Transverse colon (tissue), 4 donors: Measurements from ENCODE around the gene VAT1.

Source experiments
- CTCF ChIP-seq, 5 experiments: fragments of 200-600 bp in 3 of 5; fragments of 450-650 bp in 2 of 5; sonication (generic) in 3 of 5; IDR thresholded peaks; 1 replicate in 2 of 5; 2 replicates in 3 of 5; pipeline ENCODE4 v1.5.1; 2016 to 2017; ENCODE audit warnings: antibody characterized with exemption in 5 of 5, inconsistent platforms in 3 of 5, mild to moderate bottlenecking in 2 of 5, moderate library complexity in 1 of 5
- EP300 ChIP-seq: sonication (generic); formaldehyde crosslinking; IDR thresholded peaks from one replicate; pipeline ENCODE4 v1.6.1; 2017; ENCODE audit warnings: antibody characterized with exemption, low read depth
- POLR2A ChIP-seq: fragments of 450-650 bp; IDR thresholded peaks from one replicate; pipeline ENCODE4 v1.6.1; 2016; ENCODE audit warnings: antibody characterized with exemption, mild to moderate bottlenecking, moderate library complexity
- POLR2AphosphoS5 ChIP-seq, 3 donors: sonication (generic); formaldehyde crosslinking; IDR thresholded peaks; one replicate each; pipeline ENCODE4 v1.6.1; 2016; ENCODE audit warnings: antibody characterized with exemption in 3 of 3

- no peak for TF ChIP-seq CTCF (IDR thresholded peaks at IDR 0.05)
- TF ChIP-seq POLR2A: no peak
- no peak for TF ChIP-seq POLR2AphosphoS5 (IDR thresholded peaks at IDR 0.05)
- TF ChIP-seq EP300: no peak
These were observed 7.3 kb downstream of the VAT1 start for GRCh38 chr17:43014649-43015542.
